PC-9 (cell line): ENCODE results near the gene NUPR2. TPM values are rescaled to one million over a fixed set of nuclear protein-coding genes. Genes with fewer than 3 reads are reported as not detected.
"Not testable (repeated sequence)": the region's sequence is repeated elsewhere in the genome, so short reads cannot be mapped to it uniquely, and the experiment has no call there.

Source experiments
- BruUV-seq: library from RNA; stranded (reverse); fragments of 400-500 nt; replicated peaks from 2 replicates; lab custom pipeline; 2021; lab: Mats Ljungman, UMichigan
- CTCF ChIA-PET: fragments of 300-600 bp; sonication (Branson Sonifier 250); formaldehyde crosslinking; loops from one replicate; lab custom pipeline; 2022; ENCODE audit warnings: antibody characterized with exemption; lab: Charles Lee
- POLR2A ChIA-PET: fragments of 300-600 bp; sonication (Branson Sonifier 250); formaldehyde crosslinking; loops from one replicate; lab custom pipeline; 2022; ENCODE audit warnings: antibody characterized with exemption; ENCODE audit not compliant: unreplicated experiment; lab: Charles Lee
- DNase-seq, 2 experiments: peaks; one replicate each; pipeline versions ENCODE4 v3.0.0 to v3.0.0-alpha.2; 2015 to 2022; ENCODE audit warnings: mixed read lengths in 1 of 2
- H2AFZ ChIP-seq: fragments of 200-600 bp; sonication (generic); 2 replicates; pipeline ENCODE4 v1.8.1; 2017; ENCODE audit warnings: antibody characterized with exemption
- H3F3A ChIP-seq: fragments of 200-600 bp; sonication (generic); 2 replicates; pipeline ENCODE4 v1.8.1; 2017; ENCODE audit warnings: antibody characterized with exemption, mild to moderate bottlenecking, low read depth; ENCODE audit not compliant: insufficient read depth
- H3K27ac ChIP-seq: fragments of 200-600 bp; sonication (generic); 2 replicates; pipeline ENCODE4 v1.6.1; 2016; ENCODE audit warnings: mixed run types
- H3K27me3 ChIP-seq: fragments of 200-600 bp; sonication (generic); 2 replicates; pipeline ENCODE4 v1.6.1; 2016; ENCODE audit warnings: low read depth, mixed run types; ENCODE audit not compliant: insufficient read depth
- H3K36me3 ChIP-seq: fragments of 200-600 bp; sonication (generic); 2 replicates; pipeline ENCODE4 v1.6.1; 2016; ENCODE audit warnings: low read depth, mixed run types
- H3K4me1 ChIP-seq: fragments of 200-600 bp; sonication (generic); replicated peaks from 2 replicates; pipeline ENCODE4 v1.6.1; 2016; ENCODE audit warnings: mixed run types; ENCODE audit not compliant: insufficient read depth
- H3K4me2 ChIP-seq: fragments of 200-600 bp; sonication (generic); 2 replicates; pipeline ENCODE4 v1.6.1; 2017; ENCODE audit warnings: mixed run types
- H3K4me3 ChIP-seq: fragments of 200-600 bp; sonication (generic); 2 replicates; pipeline ENCODE4 v1.6.1; 2016; ENCODE audit warnings: mixed run types
- H3K79me2 ChIP-seq: fragments of 200-600 bp; sonication (generic); 2 replicates; pipeline ENCODE4 v1.6.1; 2017; ENCODE audit warnings: low read depth, mixed run types
- H3K9me2 ChIP-seq: fragments of 200-600 bp; sonication (generic); 2 replicates; pipeline ENCODE4 v1.8.1; 2017; ENCODE audit warnings: mild to moderate bottlenecking; ENCODE audit not compliant: insufficient read depth
- H3K9me3 ChIP-seq: fragments of 200-600 bp; sonication (generic); 2 replicates; pipeline ENCODE4 v1.8.1; 2016; ENCODE audit warnings: low read depth; ENCODE audit not compliant: insufficient read depth
- H4K20me1 ChIP-seq: fragments of 200-600 bp; sonication (generic); 2 replicates; pipeline ENCODE4 v1.8.1; 2017; ENCODE audit not compliant: insufficient read depth
- CTCF ChIP-seq: fragments of 200-600 bp; sonication (generic); conservative IDR thresholded peaks from 2 replicates; pipeline ENCODE4 v1.6.1; 2017; ENCODE audit warnings: mixed run types, antibody characterized with exemption, mild to moderate bottlenecking, moderate library complexity
- EZH2 ChIP-seq: fragments of 200-600 bp; sonication (generic); IDR thresholded peaks from 2 replicates; pipeline ENCODE4 v1.8.0; 2017; ENCODE audit warnings: antibody characterized with exemption, low read depth
- intact Hi-C: fragments of 100-400 bp; cut with micrococcal nuclease; formaldehyde crosslinking; loops from one replicate; pipeline ENCODE4 v1.10.0; 2022; ENCODE audit not compliant: unreplicated experiment
- total RNA-seq: library from RNA; stranded (reverse); gene quantifications from 2 replicates; pipeline ENCODE4 v1.2.3, GENCODE V29; 2021

NUPR2 gene
- total RNA-seq, 1 experiment from 2014 or later = not detected

- ChIA-PET CTCF (no interaction called here), POLR2A (interaction anchor here (0.6 kb wide), 1 partner anchor 135 kb away, joined by 3 read pairs; no protein-coding TSS in a partner anchor)
- peaks cover 56% of the 10 kb centered on the region for H4K20me1 ChIP-seq
- H3K9me2 ChIP-seq = no peaks in the 10 kb centered on the region
- H3K27me3 ChIP-seq = no peaks in the 10 kb centered on the region
- H3K4me1 ChIP-seq = peaks cover 12% of the 10 kb centered on the region
- no peak overlapping the region for H3K4me3 ChIP-seq
- no peak for DNase-seq
- TF ChIP-seq CTCF = 0 out of 2 replicates have a peak, but pooled peaks have one; percentile 28
- no peak for TF ChIP-seq EZH2
- H3K79me2 ChIP-seq = peaks cover 29% of the 10 kb centered on the region
- H3K36me3 ChIP-seq = peaks cover 53% of the 10 kb centered on the region
- no TSS peak for BruUV-seq
- intact Hi-C loops = no loop called here
- no peak overlapping the region for H3K27ac ChIP-seq
- no peak overlapping the region for H2AFZ ChIP-seq
- no peak overlapping the region for H3K4me2 ChIP-seq
- H3K9me3 ChIP-seq = no peaks in the 10 kb centered on the region
- peaks cover 86% of the 10 kb centered on the region for H3F3A ChIP-seq
These were observed 16.6 kb downstream of the NUPR2 start for GRCh38 chr7:56099653-56100052.

GRCh38 chr7:56098187-56099008, 17.8 kb downstream of the NUPR2 start:
- peaks cover 74% of the 10 kb centered on the region for H3F3A ChIP-seq
- H4K20me1 ChIP-seq = peaks cover 43% of the 10 kb centered on the region
- H3K27me3 ChIP-seq, H3K4me3 ChIP-seq, H2AFZ ChIP-seq, H3K27ac ChIP-seq, POLR2A ChIA-PET, H3K9me2 ChIP-seq, intact Hi-C loops, DNase-seq, CTCF ChIA-PET, H3K4me2 ChIP-seq, H3K9me3 ChIP-seq, H3K4me1 ChIP-seq, BruUV-seq: not testable (repeated sequence)
- peaks cover 17% of the 10 kb centered on the region for H3K79me2 ChIP-seq
- H3K36me3 ChIP-seq = peaks cover 44% of the 10 kb centered on the region

- POLR2A ChIA-PET = no interaction called here
- no peak overlapping the region for H3K4me2 ChIP-seq
- no peak overlapping the region for H3K4me3 ChIP-seq
- peaks cover 36% of the 10 kb centered on the region for H4K20me1 ChIP-seq
- peaks cover 67% of the 10 kb centered on the region for H3F3A ChIP-seq
- no peaks in the 10 kb centered on the region for H3K27me3 ChIP-seq
- no peaks in the 10 kb centered on the region for H3K9me3 ChIP-seq
- DNase-seq = peak in 1 of 2 experiments; percentile 70
- H3K4me1 ChIP-seq = no peaks in the 10 kb centered on the region
- no peak overlapping the region for H2AFZ ChIP-seq
- H3K27ac ChIP-seq = no peak overlapping the region
- BruUV-seq = no TSS peak
- TF ChIP-seq CTCF (no peak), EZH2 (no peak)
- H3K9me2 ChIP-seq = no peaks in the 10 kb centered on the region
- peaks cover 37% of the 10 kb centered on the region for H3K36me3 ChIP-seq
- CTCF ChIA-PET = no interaction called here
- intact Hi-C loops = no loop called here
- H3K79me2 ChIP-seq = peaks cover 10% of the 10 kb centered on the region
These were observed 18.5 kb downstream of the NUPR2 start for GRCh38 chr7:56097700-56098099.
